Astrocyte of the spinal cord (primary cell): Measurements from ENCODE around the gene MTNR1B.
A peak's percentile ranks its signal among the peaks of the same experiment; 100 is the strongest.

ENCODE experiments used
- DNase-seq: peaks from one replicate; pipeline ENCODE4 v3.0.0; 2011; ENCODE audit warnings: low read depth, low spot score
- H3K4me3 ChIP-seq: 2 replicates; pipeline ENCODE4 v1.5.1; 2011; ENCODE audit warnings: low read depth, mild to moderate bottlenecking, low read length, moderate library complexity
- CTCF ChIP-seq: IDR thresholded peaks from 2 replicates; pipeline ENCODE4 v1.5.1; 2012; ENCODE audit warnings: low read depth, mild to moderate bottlenecking, low read length, inconsistent platforms
- in situ Hi-C: cut with HindIII; loops from 2 replicates; pipeline ENCODE4 v1.10.0; 2017; ENCODE audit warnings: low sequenced_read_pairs

Gene MTNR1B

GRCh38 chr11:92981508-92982043 lies 12.1 kb downstream of the MTNR1B start:
- TF ChIP-seq CTCF: no peak
- DNase-seq: no peak
- in situ Hi-C loops: no loop called here
- H3K4me3 ChIP-seq: no peak overlapping the region

- H3K4me3 ChIP-seq: no peak overlapping the region
- no peak for DNase-seq
- TF ChIP-seq CTCF: no peak
- in situ Hi-C loops: no loop called here
Measured at GRCh38 chr11:92986585-92986984, 17.1 kb downstream of the MTNR1B start.

- no peak for TF ChIP-seq CTCF
- in situ Hi-C loops: no loop called here
- no peak for DNase-seq
- H3K4me3 ChIP-seq: no peak overlapping the region
Measured at GRCh38 chr11:92993004-92993403, 23.6 kb downstream of the MTNR1B start.

- peak; percentile 75 for DNase-seq
- H3K4me3 ChIP-seq: no peak overlapping the region
- in situ Hi-C loops: no loop called here
- TF ChIP-seq CTCF: no peak
Measured at GRCh38 chr11:93000511-93001476, 31.3 kb downstream of the MTNR1B start.

GRCh38 chr11:93001806-93002205 lies 32.4 kb downstream of the MTNR1B start:
- no peak overlapping the region for H3K4me3 ChIP-seq
- DNase-seq: no peak
- no peak for TF ChIP-seq CTCF
- in situ Hi-C loops: no loop called here

- H3K4me3 ChIP-seq: no peak overlapping the region
- no peak for DNase-seq
- in situ Hi-C loops: no loop called here
- no peak for TF ChIP-seq CTCF
Measured at GRCh38 chr11:93002380-93002779, 32.9 kb downstream of the MTNR1B start.
